ENCODE results near the gene ACOXL.

Gene ACOXL

DNA sequence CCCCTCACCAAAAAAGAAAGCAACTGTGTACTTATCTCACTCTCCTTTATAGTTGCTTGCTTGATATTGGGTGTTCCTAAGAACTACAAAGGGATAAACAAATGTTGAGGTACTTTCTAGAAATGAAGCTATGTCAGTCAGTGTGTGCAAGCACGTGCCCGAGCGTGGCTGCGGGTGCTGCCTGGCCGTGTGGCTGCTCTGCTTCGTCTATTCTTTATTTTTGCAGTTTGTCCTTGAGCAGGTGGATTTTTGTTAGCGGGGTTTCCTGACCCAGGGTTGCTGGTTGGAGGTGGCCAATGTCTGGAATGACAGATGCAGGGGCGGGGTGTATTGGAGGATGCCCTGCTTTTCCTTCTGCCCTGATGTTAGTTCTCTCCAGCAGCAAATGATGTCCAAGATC is 62.6 kb downstream of the ACOXL start:
- H3F3A ChIP-seq (ENCODE audit: insufficient read depth), result no peaks in the 10 kb centered on the region
- H3K36me3 ChIP-seq (ENCODE audit: low read length), result no peaks in the 10 kb centered on the region
- no peak overlapping the region for H2AFZ ChIP-seq (ENCODE audit: low read depth, low read length, severe bottlenecking)
- no peak overlapping the region for H3K9ac ChIP-seq (ENCODE audit: low read length)
- no peak overlapping the region for H3K4me3 ChIP-seq (ENCODE audit: insufficient read depth, low read length, poor library complexity, severe bottlenecking)
- no peaks in the 10 kb centered on the region for H3K27me3 ChIP-seq (ENCODE audit: low read length)
- H3K27ac ChIP-seq (ENCODE audit: low read depth, low read length), result no peak overlapping the region
- no peaks in the 10 kb centered on the region for H3K9me3 ChIP-seq (ENCODE audit: insufficient read depth, low read length)
- TF ChIP-seq EZH2phosphoT487 (conservative IDR thresholded peaks at IDR 0.05; ENCODE audit: low read length), result no peak
- TF ChIP-seq, protein P1, sequence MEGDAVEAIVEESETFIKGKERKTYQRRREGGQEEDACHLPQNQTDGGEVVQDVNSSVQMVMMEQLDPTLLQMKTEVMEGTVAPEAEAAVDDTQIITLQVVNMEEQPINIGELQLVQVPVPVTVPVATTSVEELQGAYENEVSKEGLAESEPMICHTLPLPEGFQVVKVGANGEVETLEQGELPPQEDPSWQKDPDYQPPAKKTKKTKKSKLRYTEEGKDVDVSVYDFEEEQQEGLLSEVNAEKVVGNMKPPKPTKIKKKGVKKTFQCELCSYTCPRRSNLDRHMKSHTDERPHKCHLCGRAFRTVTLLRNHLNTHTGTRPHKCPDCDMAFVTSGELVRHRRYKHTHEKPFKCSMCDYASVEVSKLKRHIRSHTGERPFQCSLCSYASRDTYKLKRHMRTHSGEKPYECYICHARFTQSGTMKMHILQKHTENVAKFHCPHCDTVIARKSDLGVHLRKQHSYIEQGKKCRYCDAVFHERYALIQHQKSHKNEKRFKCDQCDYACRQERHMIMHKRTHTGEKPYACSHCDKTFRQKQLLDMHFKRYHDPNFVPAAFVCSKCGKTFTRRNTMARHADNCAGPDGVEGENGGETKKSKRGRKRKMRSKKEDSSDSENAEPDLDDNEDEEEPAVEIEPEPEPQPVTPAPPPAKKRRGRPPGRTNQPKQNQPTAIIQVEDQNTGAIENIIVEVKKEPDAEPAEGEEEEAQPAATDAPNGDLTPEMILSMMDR (IDR thresholded peaks at IDR 0.05; ENCODE audit: insufficient read depth, low read length, poor library complexity, severe bottlenecking), result no peak
- no peak overlapping the region for H3K4me2 ChIP-seq (ENCODE audit: low read depth, low read length, poor library complexity, severe bottlenecking)
- no peaks in the 10 kb centered on the region for H4K20me1 ChIP-seq (ENCODE audit: low read depth, low read length)
- no peaks in the 10 kb centered on the region for H3K79me2 ChIP-seq (ENCODE audit: insufficient read depth, low read length)
- no peaks in the 10 kb centered on the region for H3K9me2 ChIP-seq (replicated peaks; ENCODE audit: insufficient read depth, low read length)

DNA sequence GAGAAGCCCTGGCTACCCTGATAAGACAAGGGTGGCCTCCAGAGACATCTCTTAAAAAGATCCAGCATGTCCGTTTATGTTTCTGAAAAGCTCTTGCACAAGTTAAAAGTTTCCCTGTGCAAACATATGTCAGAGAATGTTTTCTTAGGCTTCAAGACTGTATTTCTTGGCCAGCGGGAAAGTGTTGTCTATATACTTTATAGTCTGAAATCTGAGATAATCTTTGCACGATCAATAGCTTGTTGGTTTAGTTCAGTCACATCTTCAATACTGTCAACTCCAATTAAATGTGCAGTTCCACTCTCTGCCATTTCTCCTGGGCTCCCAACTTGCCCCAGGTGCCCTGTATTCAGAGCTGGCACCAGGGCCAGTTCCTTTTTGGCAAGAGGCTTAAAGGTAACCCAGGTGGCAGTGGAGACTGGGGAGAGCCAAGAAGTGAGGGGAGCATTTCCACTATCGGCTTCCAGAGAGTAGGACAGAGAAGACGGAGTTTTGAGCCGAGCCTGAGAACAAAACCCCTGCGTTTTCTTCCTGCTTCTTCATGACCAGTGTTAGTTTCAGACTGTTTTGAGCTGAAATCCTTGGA is 64.4 kb downstream of the ACOXL start:
- Histone ChIP-seq H3K9me3 (ENCODE audit: insufficient read depth, low read length) (no peaks in the 10 kb centered on the region), H4K20me1 (ENCODE audit: low read depth, low read length) (no peaks in the 10 kb centered on the region), H3K36me3 (ENCODE audit: low read length) (no peaks in the 10 kb centered on the region), H3K27ac (ENCODE audit: low read depth, low read length) (no peak overlapping the region), H3K79me2 (ENCODE audit: insufficient read depth, low read length) (no peaks in the 10 kb centered on the region), H3K27me3 (ENCODE audit: low read length) (no peaks in the 10 kb centered on the region), H3K4me3 (ENCODE audit: insufficient read depth, low read length, poor library complexity, severe bottlenecking) (no peak overlapping the region), H3F3A (ENCODE audit: insufficient read depth) (no peaks in the 10 kb centered on the region), H3K9ac (ENCODE audit: low read length) (no peak overlapping the region), H2AFZ (ENCODE audit: low read depth, low read length, severe bottlenecking) (no peak overlapping the region), H3K9me2 (replicated peaks; ENCODE audit: insufficient read depth, low read length) (no peaks in the 10 kb centered on the region), H3K4me2 (ENCODE audit: low read depth, low read length, poor library complexity, severe bottlenecking) (no peak overlapping the region)
- TF ChIP-seq, protein P1 (IDR thresholded peaks at IDR 0.05; ENCODE audit: insufficient read depth, low read length, poor library complexity, severe bottlenecking), result no peak
- no peak for TF ChIP-seq EZH2phosphoT487 (conservative IDR thresholded peaks at IDR 0.05; ENCODE audit: low read length)

DNA sequence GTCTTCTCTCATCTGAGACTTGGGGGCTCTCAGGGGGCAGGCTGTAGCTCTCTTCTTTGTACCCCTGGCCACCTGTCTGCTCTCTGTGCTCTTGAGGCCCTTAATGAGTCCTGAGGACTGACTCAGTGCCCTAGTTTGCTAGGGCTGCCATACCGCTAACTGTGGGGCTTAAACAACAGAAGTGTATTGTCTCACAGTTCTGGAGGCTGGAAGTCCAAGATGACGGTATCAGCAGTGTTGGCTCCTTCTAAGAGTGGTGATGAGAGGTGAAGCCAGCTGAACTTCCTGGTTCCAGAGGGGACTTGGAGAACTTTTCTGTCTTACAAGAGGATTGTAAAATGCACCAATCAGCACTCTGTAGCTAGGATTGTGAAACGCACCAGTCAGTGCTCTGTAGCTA is 67.0 kb downstream of the ACOXL start:
- Histone ChIP-seq H3K27ac (ENCODE audit: low read depth, low read length) (no peak overlapping the region), H3K36me3 (ENCODE audit: low read length) (no peaks in the 10 kb centered on the region), H3K9me3 (ENCODE audit: insufficient read depth, low read length) (no peaks in the 10 kb centered on the region), H3K4me2 (ENCODE audit: low read depth, low read length, poor library complexity, severe bottlenecking) (no peak overlapping the region), H4K20me1 (ENCODE audit: low read depth, low read length) (no peaks in the 10 kb centered on the region), H3K4me3 (ENCODE audit: insufficient read depth, low read length, poor library complexity, severe bottlenecking) (no peak overlapping the region), H3K27me3 (ENCODE audit: low read length) (no peaks in the 10 kb centered on the region), H3K79me2 (ENCODE audit: insufficient read depth, low read length) (no peaks in the 10 kb centered on the region), H2AFZ (ENCODE audit: low read depth, low read length, severe bottlenecking) (no peak overlapping the region), H3K9ac (ENCODE audit: low read length) (no peak overlapping the region), H3F3A (ENCODE audit: insufficient read depth) (no peaks in the 10 kb centered on the region), H3K9me2 (replicated peaks; ENCODE audit: insufficient read depth, low read length) (no peaks in the 10 kb centered on the region)
- TF ChIP-seq EZH2phosphoT487 (conservative IDR thresholded peaks at IDR 0.05; ENCODE audit: low read length), result no peak
- TF ChIP-seq, protein P1 (IDR thresholded peaks at IDR 0.05; ENCODE audit: insufficient read depth, low read length, poor library complexity, severe bottlenecking), result no peak
